GM21619 (cell line): ENCODE data around the gene CNOT10.
"Not testable (repeated sequence)": the region's sequence is repeated elsewhere in the genome, so short reads cannot be mapped to it uniquely, and the experiment has no call there.

Experiments
- ATAC-seq: cut with Tn5 transposase; IDR thresholded peaks from one replicate; pipeline ENCODE4 v1.9.1; 2021; ENCODE audit not compliant: unreplicated experiment

CNOT10 gene

DNA sequence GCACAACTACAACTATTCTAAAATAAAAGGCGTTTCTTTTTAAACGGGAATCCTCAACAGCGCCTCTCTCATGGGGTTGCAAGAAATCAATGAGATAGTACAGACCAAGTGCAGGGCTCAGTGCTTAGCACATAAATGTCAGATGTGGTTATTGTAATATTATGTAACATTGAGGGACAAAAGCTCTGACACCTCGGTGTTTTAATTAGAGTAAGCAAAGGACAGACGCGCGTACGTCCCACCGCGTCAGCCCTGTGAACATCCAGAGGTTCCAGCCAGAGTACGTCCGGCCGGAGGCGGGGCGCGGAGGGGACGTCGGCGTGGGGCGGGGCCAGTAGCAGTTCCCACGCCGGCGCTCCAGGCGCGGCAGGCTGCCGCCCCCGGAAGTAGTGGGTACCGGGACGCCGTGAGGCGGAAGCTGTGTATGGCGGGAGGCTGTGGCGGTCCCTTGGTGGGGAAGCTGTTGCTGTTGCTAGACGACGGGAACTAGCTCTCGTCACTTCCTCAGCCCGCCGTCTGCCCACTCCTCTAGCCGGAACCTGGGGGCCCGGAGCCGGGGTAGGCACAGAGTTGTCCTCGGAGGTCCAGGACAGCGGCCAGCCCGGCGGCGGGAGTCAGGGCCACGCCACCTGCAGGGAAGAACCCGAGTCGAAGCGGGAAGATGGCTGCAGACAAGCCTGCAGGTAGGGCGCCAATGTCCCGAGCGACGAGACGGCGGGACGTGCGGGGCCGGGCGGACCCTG is at the start of gene CNOT10:
TSS of gene CNOT10 (plus strand) at position 389 of the 743 bp plus-strand sequence. CDS start at position 662, 273 bp downstream.
- peak; percentile 97 for ATAC-seq

DNA sequence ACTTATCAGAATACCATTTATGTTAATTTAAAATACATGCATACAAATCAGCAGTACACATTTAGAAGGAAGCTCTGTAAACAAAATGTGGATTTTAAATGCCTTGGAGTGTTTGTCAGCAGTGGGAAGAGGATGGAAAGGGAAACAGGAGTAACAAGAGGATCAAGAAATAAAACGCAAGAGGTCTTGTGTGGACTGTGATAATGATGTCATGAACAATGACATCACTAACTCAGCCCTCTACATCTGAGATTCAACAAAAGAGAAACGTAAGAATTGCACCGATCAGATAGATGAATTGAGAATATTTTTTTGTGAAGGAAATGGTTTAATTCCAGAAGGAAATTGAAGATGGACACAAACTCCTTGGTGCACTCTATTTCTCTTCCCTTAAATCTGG is 44.0 kb upstream of the CNOT10 start:
- ATAC-seq: no peak

DNA sequence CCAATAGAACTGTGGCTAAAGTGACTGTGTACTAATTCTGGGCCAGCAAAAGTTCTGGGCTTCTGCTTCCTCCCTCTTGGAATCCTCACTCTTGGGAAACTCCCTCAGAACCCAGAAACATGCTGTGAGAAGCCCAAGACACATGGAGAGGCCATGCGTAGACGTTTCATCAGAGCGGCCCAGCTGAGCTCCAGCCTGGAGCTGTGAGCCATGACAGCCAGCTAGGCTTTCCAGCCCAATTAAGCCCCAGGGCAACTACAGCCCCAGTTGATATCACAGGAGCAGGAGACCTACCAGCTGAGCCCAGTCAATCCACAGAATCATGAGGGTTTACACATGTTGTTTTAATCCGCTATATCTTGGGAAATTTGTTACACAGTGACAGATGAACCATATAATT is 43.6 kb upstream of the CNOT10 start:
- no peak for ATAC-seq

- ATAC-seq: no peak
These were observed 41.6 kb upstream of the CNOT10 start for GRCh38 chr3:32643354-32643753.

DNA sequence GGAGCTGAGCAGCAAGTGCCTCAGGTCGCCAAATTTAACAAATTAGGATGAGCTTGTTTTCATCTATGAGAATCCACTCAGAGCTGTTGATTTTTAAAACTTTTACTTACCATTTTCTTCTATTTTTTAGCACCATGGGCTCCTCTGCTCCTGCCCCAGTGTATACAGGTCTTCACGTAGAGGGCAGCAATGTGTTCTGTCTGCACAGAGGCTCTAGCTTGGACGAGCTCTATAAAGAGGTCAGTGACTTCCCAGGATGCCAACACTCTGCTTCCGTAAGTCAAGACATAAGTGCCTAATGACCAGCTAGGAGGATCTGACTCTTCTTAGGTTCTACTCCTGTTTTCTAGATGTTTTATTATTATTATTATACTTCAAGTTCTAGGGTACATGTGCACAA is 41.2 kb upstream of the CNOT10 start:
- no peak for ATAC-seq

- ATAC-seq: no peak
These were observed 40.6 kb upstream of the CNOT10 start for GRCh38 chr3:32644380-32644779.

DNA sequence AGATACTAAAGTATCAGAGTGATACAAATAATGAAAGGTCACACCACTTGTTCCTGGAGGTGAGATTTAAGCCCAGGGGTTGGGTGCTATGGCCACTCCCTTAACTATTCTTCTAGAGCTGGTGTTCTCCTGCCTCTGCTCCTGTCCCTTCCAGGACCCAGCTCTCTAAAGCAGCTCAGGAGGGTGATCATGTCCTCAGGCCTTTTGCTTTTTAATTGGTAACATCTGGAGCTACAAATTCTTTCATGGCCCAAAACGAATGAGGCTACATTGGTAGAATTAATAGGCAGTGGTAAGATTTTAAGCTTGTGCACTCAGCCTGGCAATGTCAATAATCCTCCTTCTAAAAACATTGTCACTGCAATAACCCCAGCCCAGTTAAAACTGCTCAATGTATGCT is 38.2 kb upstream of the CNOT10 start:
- no peak for ATAC-seq

DNA sequence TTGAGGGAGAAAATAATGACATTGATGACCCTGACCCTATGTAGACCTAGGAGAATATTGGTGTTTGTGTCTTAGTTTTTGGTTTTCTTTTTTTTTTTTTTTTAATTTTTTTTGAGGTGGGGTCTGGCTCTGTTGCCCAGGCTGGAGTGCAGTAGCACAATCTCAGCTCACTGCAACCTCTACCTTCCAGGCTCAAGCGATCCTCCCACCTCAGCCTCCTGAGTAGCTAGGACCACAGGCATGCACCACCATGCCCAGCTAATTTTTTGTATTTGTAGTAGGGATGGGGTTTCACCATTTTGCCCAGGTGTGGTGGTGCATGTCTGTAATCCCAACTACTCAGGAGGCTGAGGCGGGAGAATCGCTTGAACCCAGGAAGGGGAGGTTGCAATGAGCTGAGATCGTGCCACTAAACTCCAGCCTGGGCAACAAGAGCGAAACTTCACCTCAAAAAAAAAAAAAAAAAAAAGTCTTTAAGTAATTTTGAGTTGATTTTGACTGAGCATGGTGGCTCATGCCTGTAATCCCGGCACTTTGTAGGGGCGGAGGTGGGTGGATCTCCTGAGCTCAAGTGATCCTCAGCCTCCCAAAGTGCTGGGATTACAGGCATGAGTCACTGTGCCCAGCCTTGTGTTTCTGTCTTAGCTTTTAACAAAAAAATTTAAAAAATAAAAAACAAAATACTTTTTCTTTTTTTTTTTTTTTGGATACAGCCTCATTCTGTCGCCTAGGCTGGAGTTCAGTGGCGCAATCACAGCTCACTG is 32.5 kb upstream of the CNOT10 start:
- not testable (repeated sequence) for ATAC-seq

GRCh38 chr3:32655167-32655566 is 29.8 kb upstream of the CNOT10 start:
- ATAC-seq: no peak

GRCh38 chr3:32660634-32661033 is 24.4 kb upstream of the CNOT10 start:
- ATAC-seq: no peak

DNA sequence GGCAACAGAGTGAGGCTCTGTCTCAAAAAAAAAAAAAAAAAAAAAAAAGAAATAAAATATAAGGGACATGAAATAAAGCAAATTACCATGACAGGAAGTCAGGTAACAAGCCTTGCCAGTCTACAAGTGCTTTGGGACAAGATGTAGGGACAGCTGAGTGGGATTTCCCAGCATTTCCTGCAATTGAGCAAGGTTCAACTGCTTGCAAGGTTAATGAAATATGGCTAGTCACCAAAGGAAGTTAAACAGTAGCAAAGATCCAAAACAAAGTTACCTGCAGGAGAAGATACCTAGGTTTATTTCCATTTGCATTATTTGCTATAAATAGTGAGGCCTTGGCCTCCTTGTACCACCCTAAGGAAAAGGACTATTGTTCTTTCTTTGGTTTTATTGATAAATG is 22.3 kb upstream of the CNOT10 start:
- no peak for ATAC-seq

- ATAC-seq: not testable (repeated sequence)
These were observed 20.3 kb upstream of the CNOT10 start for GRCh38 chr3:32664630-32665075.

DNA sequence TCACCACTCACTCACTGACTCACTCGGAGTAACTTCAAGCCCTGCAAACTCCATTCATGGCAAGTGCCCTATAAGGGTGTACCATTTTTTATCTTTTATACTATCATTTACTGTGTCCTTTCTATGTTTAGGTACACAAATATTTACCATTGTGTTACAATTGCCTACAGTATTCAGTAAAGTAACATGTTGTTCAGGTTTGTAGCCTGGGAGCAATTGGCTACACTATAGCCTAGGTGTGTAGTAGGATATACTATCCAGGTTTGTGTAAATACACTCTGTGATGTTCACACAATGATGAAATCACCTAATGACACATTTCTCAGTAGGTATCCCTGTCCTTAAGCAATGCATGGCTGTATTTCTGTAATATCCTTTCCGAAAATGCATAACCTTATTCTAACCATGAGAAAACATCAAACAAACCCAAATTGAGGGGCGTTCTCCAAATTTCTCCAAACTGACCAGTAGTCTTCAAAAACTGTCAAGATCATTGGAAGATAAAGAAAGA is 17.9 kb upstream of the CNOT10 start:
- no peak for ATAC-seq

DNA sequence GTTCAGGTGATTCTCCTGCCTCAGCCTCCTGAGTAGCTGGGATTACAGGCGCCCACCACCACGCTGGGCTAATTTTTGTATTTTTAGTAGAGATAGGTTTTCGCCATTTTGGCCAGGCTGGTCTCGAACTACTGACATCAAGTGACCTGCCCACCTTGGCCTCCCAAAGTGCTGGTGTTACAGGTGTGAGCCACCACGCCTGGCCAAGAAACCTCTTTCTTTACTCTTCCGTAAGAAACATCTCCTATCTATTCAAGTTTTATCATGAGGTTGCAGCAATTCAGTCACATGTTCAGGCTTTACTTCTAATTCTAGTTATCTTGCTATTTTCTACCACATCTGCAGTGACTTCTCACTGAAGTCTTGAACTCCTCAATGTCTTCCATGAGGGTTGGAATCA is 15.8 kb upstream of the CNOT10 start:
- not testable (repeated sequence) for ATAC-seq

GRCh38 chr3:32673730-32674129 is 11.3 kb upstream of the CNOT10 start:
- ATAC-seq: not testable (repeated sequence)

- no peak for ATAC-seq
These were observed 9.8 kb upstream of the CNOT10 start for GRCh38 chr3:32675164-32675563.

GRCh38 chr3:32675650-32676049 is 9.3 kb upstream of the CNOT10 start:
- ATAC-seq: no peak

DNA sequence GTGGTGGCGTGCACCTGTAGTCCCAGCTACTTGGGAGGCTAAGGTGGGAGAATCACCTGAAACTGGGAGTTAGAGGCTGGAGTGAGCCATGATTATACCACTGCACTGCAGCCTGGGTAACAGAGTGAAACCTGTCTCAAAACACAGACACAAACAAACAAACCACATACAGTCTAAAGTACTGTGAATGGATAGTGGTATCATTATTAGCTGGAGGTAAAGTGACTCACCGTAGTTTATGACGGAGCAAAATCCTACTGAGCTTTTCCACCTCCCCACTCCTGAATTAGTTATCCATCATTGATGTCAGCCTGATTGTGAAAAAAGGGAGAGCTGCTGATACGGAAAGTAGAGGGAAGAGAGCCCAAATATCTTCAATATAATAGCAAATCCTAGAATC is 3.2 kb upstream of the CNOT10 start:
- ATAC-seq: no peak

GRCh38 chr3:32684029-32684799 is 774 bp upstream of the CNOT10 start:
- no peak for ATAC-seq

GRCh38 chr3:32685543-32686185 is 676 bp downstream of the CNOT10 start:
- peak; percentile 4 for ATAC-seq

DNA sequence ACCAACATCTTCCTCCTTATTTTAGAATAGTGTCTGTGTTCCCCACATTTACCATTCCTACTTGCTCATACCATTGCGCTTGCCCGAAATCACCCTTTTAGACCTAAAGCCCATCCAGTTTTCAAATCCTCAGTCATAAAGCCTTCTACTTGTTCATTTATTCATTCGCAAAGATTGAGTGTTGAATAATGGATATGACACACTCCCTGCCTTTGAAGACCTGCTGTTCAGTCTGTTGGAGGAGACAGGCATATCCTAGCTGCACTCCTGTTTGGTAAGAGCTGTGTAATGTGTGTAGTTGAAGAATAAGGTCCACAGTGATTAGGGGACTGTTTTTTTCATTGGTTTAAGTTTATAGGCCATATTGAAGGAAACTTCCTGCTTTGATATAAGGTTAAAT is 1.7 kb downstream of the CNOT10 start:
- no peak for ATAC-seq
